ENCODE measurements around the gene KCNK16. TPM values are rescaled to one million over a fixed set of nuclear protein-coding genes. Genes with fewer than 3 reads are reported as not detected.

The KCNK16 gene
- total RNA-seq, 2 donors from 2014 or later = not detected

GRCh38 chr6:39347206-39347605 lies 24.7 kb upstream of the KCNK16 start:
- H3K4me1 ChIP-seq = peaks cover 0 to 7% of the 10 kb centered on the region in 2 donors
- no peak for TF ChIP-seq CTCF (IDR thresholded peaks at IDR 0.05)
- DNase-seq (ENCODE audit: low spot score) = no peak

GRCh38 chr6:39344821-39345280 lies 22.3 kb upstream of the KCNK16 start:
- Histone ChIP-seq H3K36me3 (no peaks in the 10 kb centered on the region), H3K9me3 (no peaks in the 10 kb centered on the region), H3K4me3 (no peak overlapping the region), H3K27me3 (no peaks in the 10 kb centered on the region), H3K27ac (no peak overlapping the region), H3K4me1 (peaks cover 0 to 14% of the 10 kb centered on the region in 2 donors)
- DNase-seq (ENCODE audit: low spot score) = no peak
- TF ChIP-seq CTCF (IDR thresholded peaks at IDR 0.05) = no peak

More at GRCh38 chr6:39347206-39347605, 24.7 kb upstream of the KCNK16 start:
- H3K4me3 ChIP-seq = no peak overlapping the region
- H3K9me3 ChIP-seq = no peaks in the 10 kb centered on the region
- no peak overlapping the region for H3K27ac ChIP-seq
- no peaks in the 10 kb centered on the region for H3K27me3 ChIP-seq
- H3K36me3 ChIP-seq = no peaks in the 10 kb centered on the region

GRCh38 chr6:39343396-39343870 lies 20.9 kb upstream of the KCNK16 start:
- no peak overlapping the region for H3K4me3 ChIP-seq
- H3K9me3 ChIP-seq = no peaks in the 10 kb centered on the region
- no peaks in the 10 kb centered on the region for H3K27me3 ChIP-seq
- no peak overlapping the region for H3K27ac ChIP-seq
- peaks cover 0 to 22% of the 10 kb centered on the region in 2 donors for H3K4me1 ChIP-seq
- no peak for DNase-seq (ENCODE audit: low spot score)
- H3K36me3 ChIP-seq = no peaks in the 10 kb centered on the region
- TF ChIP-seq CTCF (IDR thresholded peaks at IDR 0.05) = no peak

GRCh38 chr6:39342692-39343395 lies 20.3 kb upstream of the KCNK16 start:
- no peak for DNase-seq (ENCODE audit: low spot score)
- no peaks in the 10 kb centered on the region for H3K9me3 ChIP-seq
- H3K27me3 ChIP-seq = no peaks in the 10 kb centered on the region
- TF ChIP-seq CTCF (IDR thresholded peaks at IDR 0.05) = no peak
- peaks cover 0 to 22% of the 10 kb centered on the region in 2 donors for H3K4me1 ChIP-seq
- H3K27ac ChIP-seq = no peak overlapping the region
- H3K36me3 ChIP-seq = no peaks in the 10 kb centered on the region
- no peak overlapping the region for H3K4me3 ChIP-seq

- H3K4me1 ChIP-seq = peaks cover 0 to 22% of the 10 kb centered on the region in 2 donors
- no peak overlapping the region for H3K4me3 ChIP-seq
- TF ChIP-seq CTCF (IDR thresholded peaks at IDR 0.05) = no peak
- H3K9me3 ChIP-seq = no peaks in the 10 kb centered on the region
- H3K36me3 ChIP-seq = no peaks in the 10 kb centered on the region
- no peaks in the 10 kb centered on the region for H3K27me3 ChIP-seq
- no peak overlapping the region for H3K27ac ChIP-seq
- DNase-seq (ENCODE audit: low spot score) = no peak
These were observed 19.4 kb upstream of the KCNK16 start for GRCh38 chr6:39341937-39342336.
